HepG2 (cell line): ENCODE measurements around the gene SPAG9. TPM values are rescaled to one million over a fixed set of nuclear protein-coding genes. Genes with fewer than 3 reads are reported as not detected.
A peak's percentile ranks its signal among the peaks of the same experiment; 100 is the strongest.

Source experiments
- HES4 ChIP-seq: sonication (generic); formaldehyde crosslinking; IDR thresholded peaks from 2 replicates; pipeline ENCODE4 v1.9.0; 2021; ENCODE audit warnings: mild to moderate bottlenecking, missing genetic modification reagents, borderline replicate concordance
- KLF13 ChIP-seq: sonication (generic); formaldehyde crosslinking; IDR thresholded peaks from 2 replicates; pipeline ENCODE4 v1.4.0; 2020; ENCODE audit warnings: mild to moderate bottlenecking, missing genetic modification reagents
- ZNF205 ChIP-seq: IDR thresholded peaks from 2 replicates; pipeline ENCODE4 v1.6.1; 2018; ENCODE audit warnings: missing biosample characterization, missing genetic modification reagents
- ZNF33A ChIP-seq: sonication (generic); formaldehyde crosslinking; IDR thresholded peaks from 2 replicates; pipeline ENCODE4 v1.5.1; 2020; ENCODE audit warnings: missing genetic modification reagents, mild to moderate bottlenecking, moderate library complexity, borderline replicate concordance
- ZNF674 ChIP-seq: sonication (generic); formaldehyde crosslinking; IDR thresholded peaks from 2 replicates; pipeline ENCODE4 v1.5.0; 2020; ENCODE audit warnings: low read depth, mild to moderate bottlenecking, missing genetic modification reagents
- polyA plus RNA-seq, 8 experiments: library from polyadenylated mRNA; depleted of rRNA in 3 of 8; stranded (reverse) in 7 of 8; unstranded in 1 of 8; fragments of >200 nt; fragmentation: Illumina TruSeq in 4 of 8; extraction: Trizol in 4 of 8; gene quantifications; 2 replicates each; pipeline versions ENCODE4 v1.2.1 to v1.2.3, GENCODE V29; 2011 to 2016; ENCODE audit warnings: low read depth in 4 of 8, missing spikeins in 1 of 8, mixed read lengths in 1 of 8; ENCODE audit not compliant: insufficient read depth in 1 of 8
- total RNA-seq, 5 experiments: library from RNA; depleted of rRNA; stranded (reverse); fragments of >200 nt; fragmentation: Illumina TruSeq; extraction: Trizol; gene quantifications; 2 replicates each; pipeline ENCODE4 v1.2.3, GENCODE V29; 2016; ENCODE audit warnings: low read depth in 1 of 5
- TF ChIP-seq, protein P1 (sequence below): sonication (generic); formaldehyde crosslinking; IDR thresholded peaks from 2 replicates; pipeline ENCODE4 v1.5.1; 2020; ENCODE audit warnings: mild to moderate bottlenecking, missing genetic modification reagents, borderline replicate concordance
- TF ChIP-seq, protein P2 (sequence below): sonication (generic); formaldehyde crosslinking; IDR thresholded peaks from 2 replicates; pipeline ENCODE4 v1.4.0; 2020; ENCODE audit warnings: missing genetic modification reagents
- TF ChIP-seq, protein P3 (sequence below): sonication (generic); formaldehyde crosslinking; conservative IDR thresholded peaks from 2 replicates; pipeline ENCODE4 v1.8.0; 2022; ENCODE audit warnings: missing genetic modification reagents
- TF ChIP-seq, protein P4 (sequence below): sonication (generic); formaldehyde crosslinking; IDR thresholded peaks from 2 replicates; pipeline ENCODE4 v1.5.1; 2020; ENCODE audit warnings: missing genetic modification reagents, mild to moderate bottlenecking, borderline replicate concordance
- TF ChIP-seq, protein P5 (sequence below), 2 experiments: sonication (generic) in 1 of 2; formaldehyde crosslinking in 1 of 2; IDR thresholded peaks; 2 replicates each; pipeline versions ENCODE4 v1.5.1 to v1.6.1; 2011 to 2020; ENCODE audit warnings: borderline replicate concordance in 1 of 2, low read depth in 1 of 2, low read length in 1 of 2, mild to moderate bottlenecking in 1 of 2, missing genetic modification reagents in 1 of 2, moderate library complexity in 1 of 2
- TF ChIP-seq, protein P6 (sequence below): sonication (generic); formaldehyde crosslinking; IDR thresholded peaks from 2 replicates; pipeline ENCODE4 v1.4.0; 2020; ENCODE audit warnings: missing genetic modification reagents, mild to moderate bottlenecking, borderline replicate concordance
- TF ChIP-seq, protein P7 (sequence below): sonication (generic); formaldehyde crosslinking; IDR thresholded peaks from 2 replicates; pipeline ENCODE4 v1.8.0; 2022; ENCODE audit warnings: missing genetic modification reagents, mild to moderate bottlenecking, moderate library complexity, borderline replicate concordance

The SPAG9 gene
- total and polyA plus RNA-seq, 2 of the 13 experiments (the other 11 are each of a cell fraction or from before 2014, with no cell fraction given) = 43.2 to 78.6 TPM

DNA sequence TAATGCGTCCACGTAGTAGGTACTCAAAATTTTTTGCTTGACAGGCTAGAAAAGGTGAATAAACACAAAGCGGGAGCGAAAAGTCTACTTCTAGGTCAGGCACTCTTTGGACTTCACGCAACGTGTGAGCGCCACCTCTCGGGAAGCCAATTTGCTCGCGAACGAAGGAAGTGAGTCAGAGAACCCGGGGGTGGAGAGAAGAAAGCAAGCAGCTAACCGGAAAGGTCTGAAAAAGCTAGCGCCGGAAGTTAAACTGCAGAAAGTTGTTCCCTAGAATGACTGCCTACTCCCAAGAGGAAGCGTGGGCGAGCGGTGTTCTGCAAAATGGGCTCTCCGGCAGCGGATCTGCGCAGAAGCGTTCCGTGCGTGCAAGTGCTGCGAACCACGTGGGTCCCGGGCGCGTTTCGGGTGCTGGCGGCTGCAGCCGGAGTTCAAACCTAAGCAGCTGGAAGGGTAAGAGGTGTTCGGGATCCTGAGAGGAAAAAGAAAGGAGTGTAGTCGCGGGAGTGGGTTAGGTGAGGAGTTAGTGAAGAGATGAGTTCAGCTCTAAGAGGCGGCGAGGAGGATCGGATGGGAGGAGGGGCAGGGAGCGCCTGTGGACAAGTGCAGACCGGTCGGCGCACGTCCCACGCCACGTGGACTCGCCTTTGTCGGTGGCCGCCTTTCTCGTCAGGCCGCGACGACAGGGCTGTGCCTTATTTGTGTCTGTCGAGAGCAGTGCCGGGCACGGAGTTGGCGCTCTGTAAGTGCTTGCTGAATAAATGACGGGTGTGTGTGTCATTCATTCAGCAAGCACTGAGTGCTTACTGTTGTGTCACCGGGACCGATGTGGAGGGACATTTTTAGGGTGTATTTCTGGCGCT is 32.8 kb upstream of the SPAG9 start, which contains the start of gene NME1 (continued):
- peak; percentile 98 for TF ChIP-seq KLF13
- TF ChIP-seq, protein P1, sequence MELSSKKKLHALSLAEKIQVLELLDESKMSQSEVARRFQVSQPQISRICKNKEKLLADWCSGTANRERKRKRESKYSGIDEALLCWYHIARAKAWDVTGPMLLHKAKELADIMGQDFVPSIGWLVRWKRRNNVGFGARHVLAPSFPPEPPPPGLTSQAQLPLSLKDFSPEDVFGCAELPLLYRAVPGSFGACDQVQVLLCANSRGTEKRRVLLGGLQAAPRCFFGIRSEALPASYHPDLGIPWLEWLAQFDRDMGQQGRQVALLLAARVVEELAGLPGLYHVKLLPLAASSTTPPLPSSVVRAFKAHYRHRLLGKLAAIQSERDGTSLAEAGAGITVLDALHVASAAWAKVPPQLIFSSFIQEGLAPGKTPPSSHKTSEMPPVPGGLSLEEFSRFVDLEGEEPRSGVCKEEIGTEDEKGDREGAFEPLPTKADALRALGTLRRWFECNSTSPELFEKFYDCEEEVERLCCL (CRISPR knock-in tag) = peak; percentile 85; the same call in 1 of the 2 replicates
- TF ChIP-seq, protein P2, sequence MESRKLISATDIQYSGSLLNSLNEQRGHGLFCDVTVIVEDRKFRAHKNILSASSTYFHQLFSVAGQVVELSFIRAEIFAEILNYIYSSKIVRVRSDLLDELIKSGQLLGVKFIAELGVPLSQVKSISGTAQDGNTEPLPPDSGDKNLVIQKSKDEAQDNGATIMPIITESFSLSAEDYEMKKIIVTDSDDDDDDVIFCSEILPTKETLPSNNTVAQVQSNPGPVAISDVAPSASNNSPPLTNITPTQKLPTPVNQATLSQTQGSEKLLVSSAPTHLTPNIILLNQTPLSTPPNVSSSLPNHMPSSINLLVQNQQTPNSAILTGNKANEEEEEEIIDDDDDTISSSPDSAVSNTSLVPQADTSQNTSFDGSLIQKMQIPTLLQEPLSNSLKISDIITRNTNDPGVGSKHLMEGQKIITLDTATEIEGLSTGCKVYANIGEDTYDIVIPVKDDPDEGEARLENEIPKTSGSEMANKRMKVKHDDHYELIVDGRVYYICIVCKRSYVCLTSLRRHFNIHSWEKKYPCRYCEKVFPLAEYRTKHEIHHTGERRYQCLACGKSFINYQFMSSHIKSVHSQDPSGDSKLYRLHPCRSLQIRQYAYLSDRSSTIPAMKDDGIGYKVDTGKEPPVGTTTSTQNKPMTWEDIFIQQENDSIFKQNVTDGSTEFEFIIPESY (CRISPR knock-in tag) = peak; percentile 90
- TF ChIP-seq, protein P3, sequence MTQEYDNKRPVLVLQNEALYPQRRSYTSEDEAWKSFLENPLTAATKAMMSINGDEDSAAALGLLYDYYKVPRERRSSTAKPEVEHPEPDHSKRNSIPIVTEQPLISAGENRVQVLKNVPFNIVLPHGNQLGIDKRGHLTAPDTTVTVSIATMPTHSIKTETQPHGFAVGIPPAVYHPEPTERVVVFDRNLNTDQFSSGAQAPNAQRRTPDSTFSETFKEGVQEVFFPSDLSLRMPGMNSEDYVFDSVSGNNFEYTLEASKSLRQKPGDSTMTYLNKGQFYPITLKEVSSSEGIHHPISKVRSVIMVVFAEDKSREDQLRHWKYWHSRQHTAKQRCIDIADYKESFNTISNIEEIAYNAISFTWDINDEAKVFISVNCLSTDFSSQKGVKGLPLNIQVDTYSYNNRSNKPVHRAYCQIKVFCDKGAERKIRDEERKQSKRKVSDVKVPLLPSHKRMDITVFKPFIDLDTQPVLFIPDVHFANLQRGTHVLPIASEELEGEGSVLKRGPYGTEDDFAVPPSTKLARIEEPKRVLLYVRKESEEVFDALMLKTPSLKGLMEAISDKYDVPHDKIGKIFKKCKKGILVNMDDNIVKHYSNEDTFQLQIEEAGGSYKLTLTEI (CRISPR knock-in tag) = no peak
- TF ChIP-seq, protein P4, sequence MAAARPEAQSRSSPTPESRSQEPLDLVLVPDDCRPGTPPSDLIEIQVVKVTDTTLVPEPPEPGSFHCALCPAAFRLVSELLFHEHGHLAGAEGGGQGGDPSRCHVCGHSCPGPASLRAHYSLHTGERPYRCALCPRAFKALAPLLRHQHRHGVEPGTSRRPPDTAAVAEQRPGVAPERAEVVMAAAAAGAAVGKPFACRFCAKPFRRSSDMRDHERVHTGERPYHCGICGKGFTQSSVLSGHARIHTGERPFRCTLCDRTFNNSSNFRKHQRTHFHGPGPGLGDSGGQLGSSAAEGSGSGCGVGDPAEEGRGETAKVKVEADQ (CRISPR knock-in tag) = peak; percentile 96; the same call in 1 of the 2 replicates
- TF ChIP-seq, protein P5, sequence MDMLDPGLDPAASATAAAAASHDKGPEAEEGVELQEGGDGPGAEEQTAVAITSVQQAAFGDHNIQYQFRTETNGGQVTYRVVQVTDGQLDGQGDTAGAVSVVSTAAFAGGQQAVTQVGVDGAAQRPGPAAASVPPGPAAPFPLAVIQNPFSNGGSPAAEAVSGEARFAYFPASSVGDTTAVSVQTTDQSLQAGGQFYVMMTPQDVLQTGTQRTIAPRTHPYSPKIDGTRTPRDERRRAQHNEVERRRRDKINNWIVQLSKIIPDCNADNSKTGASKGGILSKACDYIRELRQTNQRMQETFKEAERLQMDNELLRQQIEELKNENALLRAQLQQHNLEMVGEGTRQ (IDR thresholded peaks at IDR 0.05; ENCODE audit: low read depth, low read length) = peak; percentile 77
- TF ChIP-seq, protein P5 (CRISPR knock-in tag; IDR thresholded peaks at IDR 0.05; ENCODE audit: borderline replicate concordance) = peak; percentile 92; the same call in 1 of the 2 replicates
- TF ChIP-seq, protein P6, sequence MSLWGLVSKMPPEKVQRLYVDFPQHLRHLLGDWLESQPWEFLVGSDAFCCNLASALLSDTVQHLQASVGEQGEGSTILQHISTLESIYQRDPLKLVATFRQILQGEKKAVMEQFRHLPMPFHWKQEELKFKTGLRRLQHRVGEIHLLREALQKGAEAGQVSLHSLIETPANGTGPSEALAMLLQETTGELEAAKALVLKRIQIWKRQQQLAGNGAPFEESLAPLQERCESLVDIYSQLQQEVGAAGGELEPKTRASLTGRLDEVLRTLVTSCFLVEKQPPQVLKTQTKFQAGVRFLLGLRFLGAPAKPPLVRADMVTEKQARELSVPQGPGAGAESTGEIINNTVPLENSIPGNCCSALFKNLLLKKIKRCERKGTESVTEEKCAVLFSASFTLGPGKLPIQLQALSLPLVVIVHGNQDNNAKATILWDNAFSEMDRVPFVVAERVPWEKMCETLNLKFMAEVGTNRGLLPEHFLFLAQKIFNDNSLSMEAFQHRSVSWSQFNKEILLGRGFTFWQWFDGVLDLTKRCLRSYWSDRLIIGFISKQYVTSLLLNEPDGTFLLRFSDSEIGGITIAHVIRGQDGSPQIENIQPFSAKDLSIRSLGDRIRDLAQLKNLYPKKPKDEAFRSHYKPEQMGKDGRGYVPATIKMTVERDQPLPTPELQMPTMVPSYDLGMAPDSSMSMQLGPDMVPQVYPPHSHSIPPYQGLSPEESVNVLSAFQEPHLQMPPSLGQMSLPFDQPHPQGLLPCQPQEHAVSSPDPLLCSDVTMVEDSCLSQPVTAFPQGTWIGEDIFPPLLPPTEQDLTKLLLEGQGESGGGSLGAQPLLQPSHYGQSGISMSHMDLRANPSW (CRISPR knock-in tag) = peak; percentile 100
- no peak for TF ChIP-seq ZNF674 (CRISPR knock-in tag)
- peak; percentile 94; the same call in 1 of the 2 replicates for TF ChIP-seq HES4 (CRISPR knock-in tag)
- TF ChIP-seq ZNF33A (CRISPR knock-in tag) = peak; percentile 99
- TF ChIP-seq, protein P7, sequence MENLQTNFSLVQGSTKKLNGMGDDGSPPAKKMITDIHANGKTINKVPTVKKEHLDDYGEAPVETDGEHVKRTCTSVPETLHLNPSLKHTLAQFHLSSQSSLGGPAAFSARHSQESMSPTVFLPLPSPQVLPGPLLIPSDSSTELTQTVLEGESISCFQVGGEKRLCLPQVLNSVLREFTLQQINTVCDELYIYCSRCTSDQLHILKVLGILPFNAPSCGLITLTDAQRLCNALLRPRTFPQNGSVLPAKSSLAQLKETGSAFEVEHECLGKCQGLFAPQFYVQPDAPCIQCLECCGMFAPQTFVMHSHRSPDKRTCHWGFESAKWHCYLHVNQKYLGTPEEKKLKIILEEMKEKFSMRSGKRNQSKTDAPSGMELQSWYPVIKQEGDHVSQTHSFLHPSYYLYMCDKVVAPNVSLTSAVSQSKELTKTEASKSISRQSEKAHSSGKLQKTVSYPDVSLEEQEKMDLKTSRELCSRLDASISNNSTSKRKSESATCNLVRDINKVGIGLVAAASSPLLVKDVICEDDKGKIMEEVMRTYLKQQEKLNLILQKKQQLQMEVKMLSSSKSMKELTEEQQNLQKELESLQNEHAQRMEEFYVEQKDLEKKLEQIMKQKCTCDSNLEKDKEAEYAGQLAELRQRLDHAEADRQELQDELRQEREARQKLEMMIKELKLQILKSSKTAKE (CRISPR knock-in tag) = peak; percentile 74
- peak; percentile 96 for TF ChIP-seq ZNF205 (CRISPR knock-in tag)
